K562 (cell line): ENCODE data around the gene MAN2B1. TPM values are rescaled to one million over a fixed set of nuclear protein-coding genes. Genes with fewer than 3 reads are reported as not detected.

Experiments
- HNRNPUL1 ChIP-seq: fragments of 200-400 bp; formaldehyde crosslinking; IDR thresholded peaks from 2 replicates; pipeline ENCODE4 v1.6.1; 2017; ENCODE audit warnings: low read length
- KLF10 ChIP-seq: fragments of 250-450 bp; sonication (Bioruptor Pico); IDR thresholded peaks from 2 replicates; pipeline ENCODE4 v1.6.1; 2021; ENCODE audit warnings: matching md5 sums
- NFXL1 ChIP-seq: fragments of 450-650 bp; formaldehyde crosslinking; IDR thresholded peaks from 2 replicates; pipeline ENCODE4 v1.4.0; 2021; ENCODE audit warnings: mild to moderate bottlenecking
- PHF21A ChIP-seq: fragments of 450-650 bp; IDR thresholded peaks from 2 replicates; pipeline ENCODE4 v1.6.1; 2017; ENCODE audit warnings: low read depth, borderline replicate concordance
- RCOR1 ChIP-seq, 2 experiments: IDR thresholded peaks; 2 replicates each; pipeline ENCODE4 v1.6.1; 2012; ENCODE audit warnings: low read depth in 2 of 2, low read length in 2 of 2, borderline replicate concordance in 1 of 2, improper control_type of control experiment in 1 of 2
- polyA plus RNA-seq, 8 experiments: library from polyadenylated mRNA; depleted of rRNA in 4 of 8; stranded (reverse) in 5 of 8; unstranded in 3 of 8; fragments of >200 nt; fragmentation: Nextera tagmentation in 2 of 8; fragmentation: Illumina TruSeq in 1 of 8; extraction: Ambion mirVana in 2 of 8; extraction: Trizol in 1 of 8; gene quantifications; 2 replicates each; pipeline versions ENCODE4 v1.2.1 to v1.2.3, GENCODE V29; 2011 to 2014; ENCODE audit warnings: inconsistent platforms in 1 of 8, missing spikeins in 1 of 8
- total RNA-seq, 7 experiments: library from RNA; depleted of rRNA in 6 of 7; stranded (reverse); fragments of >200 nt in 6 of 7; fragmentation: Illumina TruSeq in 2 of 7; extraction: Trizol in 2 of 7; gene quantifications; 2 replicates each; pipeline versions ENCODE4 v1.2.1 to v1.2.3, GENCODE V29; 2011 to 2021; ENCODE audit warnings: low replicate concordance in 1 of 7
- TF ChIP-seq, protein P1 (sequence below): fragments of 250-450 bp; sonication (Bioruptor Pico); IDR thresholded peaks from 2 replicates; pipeline ENCODE4 v1.4.0; 2020; ENCODE audit warnings: mild to moderate bottlenecking
- TF ChIP-seq, protein P2 (sequence below): fragments of 450-650 bp; formaldehyde crosslinking; IDR thresholded peaks from 2 replicates; pipeline ENCODE4 v1.4.0; 2020; ENCODE audit warnings: mild to moderate bottlenecking, moderate library complexity
- TF ChIP-seq, protein P3 (sequence below): fragments of 450-650 bp; IDR thresholded peaks from 2 replicates; pipeline ENCODE4 v1.6.1; 2017; ENCODE audit warnings: antibody characterized with exemption, mild to moderate bottlenecking

MAN2B1 gene
- total and polyA plus RNA-seq, 9 of the 15 experiments (the other 6 are each of a cell fraction or from before 2014, with no cell fraction given): 0.59 to 33.8 (median 11.4) TPM

DNA sequence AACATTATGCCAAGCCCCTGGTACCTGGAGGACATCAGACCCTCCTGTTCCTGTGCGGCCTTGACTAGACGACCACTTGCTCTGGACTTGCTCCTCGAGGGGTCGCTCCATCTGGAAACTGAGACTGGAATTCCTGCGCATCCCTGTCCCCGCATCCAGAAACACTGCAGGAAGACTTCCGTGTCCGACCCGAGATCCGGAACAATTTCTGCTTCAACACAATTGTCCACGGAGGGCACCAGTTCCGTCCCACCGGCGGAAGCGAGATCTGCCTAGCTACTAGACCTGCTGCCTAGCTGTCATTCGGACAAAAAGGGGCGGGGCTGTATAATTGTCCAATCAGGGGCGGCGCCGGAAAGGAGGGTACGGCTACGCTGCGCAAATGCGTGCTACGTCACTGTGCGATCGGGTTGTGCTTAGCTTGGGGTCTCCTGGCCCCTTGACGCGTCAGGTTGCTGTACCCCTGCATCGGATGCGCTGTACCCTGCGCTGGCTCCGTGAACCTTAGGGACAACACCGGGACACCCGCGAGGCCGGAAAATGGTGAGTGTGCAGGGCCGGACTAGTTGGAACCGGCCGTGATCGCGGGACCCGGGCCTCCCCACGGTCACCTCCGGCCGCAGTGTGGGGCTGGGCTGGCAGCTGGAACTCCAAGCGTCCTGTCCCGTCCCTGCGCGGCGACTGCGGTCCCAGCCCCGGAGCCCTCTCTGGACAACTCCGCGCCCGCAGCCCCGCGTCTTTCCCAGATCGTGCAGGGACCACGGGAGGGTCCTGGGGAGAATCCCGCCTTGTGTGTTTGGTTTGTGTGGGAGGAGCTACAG lies 55.8 kb downstream of the MAN2B1 start, which contains the start of the genes ZNF490 and ZNF791 (continued):
- TF ChIP-seq KLF10 (CRISPR knock-in tag) (no peak), HNRNPUL1 (no peak), PHF21A (no peak), NFXL1 (CRISPR knock-in tag) (no peak), RCOR1 (IDR thresholded peaks at IDR 0.05; ENCODE audit: borderline replicate concordance in 1 of 2, low read depth in 2 of 2, low read length in 2 of 2) (peak in 1 of 2 experiments; percentile 79; a peak in 2 of 4 replicates)
- TF ChIP-seq, protein P1, sequence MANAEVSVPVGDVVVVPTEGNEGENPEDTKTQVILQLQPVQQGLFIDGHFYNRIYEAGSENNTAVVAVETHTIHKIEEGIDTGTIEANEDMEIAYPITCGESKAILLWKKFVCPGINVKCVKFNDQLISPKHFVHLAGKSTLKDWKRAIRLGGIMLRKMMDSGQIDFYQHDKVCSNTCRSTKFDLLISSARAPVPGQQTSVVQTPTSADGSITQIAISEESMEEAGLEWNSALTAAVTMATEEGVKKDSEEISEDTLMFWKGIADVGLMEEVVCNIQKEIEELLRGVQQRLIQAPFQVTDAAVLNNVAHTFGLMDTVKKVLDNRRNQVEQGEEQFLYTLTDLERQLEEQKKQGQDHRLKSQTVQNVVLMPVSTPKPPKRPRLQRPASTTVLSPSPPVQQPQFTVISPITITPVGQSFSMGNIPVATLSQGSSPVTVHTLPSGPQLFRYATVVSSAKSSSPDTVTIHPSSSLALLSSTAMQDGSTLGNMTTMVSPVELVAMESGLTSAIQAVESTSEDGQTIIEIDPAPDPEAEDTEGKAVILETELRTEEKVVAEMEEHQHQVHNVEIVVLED (CRISPR knock-in tag): peak; percentile 97
- TF ChIP-seq, protein P2, sequence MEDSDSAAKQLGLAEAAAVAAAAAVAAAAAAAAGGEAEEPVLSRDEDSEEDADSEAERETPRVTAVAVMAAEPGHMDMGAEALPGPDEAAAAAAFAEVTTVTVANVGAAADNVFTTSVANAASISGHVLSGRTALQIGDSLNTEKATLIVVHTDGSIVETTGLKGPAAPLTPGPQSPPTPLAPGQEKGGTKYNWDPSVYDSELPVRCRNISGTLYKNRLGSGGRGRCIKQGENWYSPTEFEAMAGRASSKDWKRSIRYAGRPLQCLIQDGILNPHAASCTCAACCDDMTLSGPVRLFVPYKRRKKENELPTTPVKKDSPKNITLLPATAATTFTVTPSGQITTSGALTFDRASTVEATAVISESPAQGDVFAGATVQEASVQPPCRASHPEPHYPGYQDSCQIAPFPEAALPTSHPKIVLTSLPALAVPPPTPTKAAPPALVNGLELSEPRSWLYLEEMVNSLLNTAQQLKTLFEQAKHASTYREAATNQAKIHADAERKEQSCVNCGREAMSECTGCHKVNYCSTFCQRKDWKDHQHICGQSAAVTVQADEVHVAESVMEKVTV (CRISPR knock-in tag): no peak
- TF ChIP-seq, protein P3, sequence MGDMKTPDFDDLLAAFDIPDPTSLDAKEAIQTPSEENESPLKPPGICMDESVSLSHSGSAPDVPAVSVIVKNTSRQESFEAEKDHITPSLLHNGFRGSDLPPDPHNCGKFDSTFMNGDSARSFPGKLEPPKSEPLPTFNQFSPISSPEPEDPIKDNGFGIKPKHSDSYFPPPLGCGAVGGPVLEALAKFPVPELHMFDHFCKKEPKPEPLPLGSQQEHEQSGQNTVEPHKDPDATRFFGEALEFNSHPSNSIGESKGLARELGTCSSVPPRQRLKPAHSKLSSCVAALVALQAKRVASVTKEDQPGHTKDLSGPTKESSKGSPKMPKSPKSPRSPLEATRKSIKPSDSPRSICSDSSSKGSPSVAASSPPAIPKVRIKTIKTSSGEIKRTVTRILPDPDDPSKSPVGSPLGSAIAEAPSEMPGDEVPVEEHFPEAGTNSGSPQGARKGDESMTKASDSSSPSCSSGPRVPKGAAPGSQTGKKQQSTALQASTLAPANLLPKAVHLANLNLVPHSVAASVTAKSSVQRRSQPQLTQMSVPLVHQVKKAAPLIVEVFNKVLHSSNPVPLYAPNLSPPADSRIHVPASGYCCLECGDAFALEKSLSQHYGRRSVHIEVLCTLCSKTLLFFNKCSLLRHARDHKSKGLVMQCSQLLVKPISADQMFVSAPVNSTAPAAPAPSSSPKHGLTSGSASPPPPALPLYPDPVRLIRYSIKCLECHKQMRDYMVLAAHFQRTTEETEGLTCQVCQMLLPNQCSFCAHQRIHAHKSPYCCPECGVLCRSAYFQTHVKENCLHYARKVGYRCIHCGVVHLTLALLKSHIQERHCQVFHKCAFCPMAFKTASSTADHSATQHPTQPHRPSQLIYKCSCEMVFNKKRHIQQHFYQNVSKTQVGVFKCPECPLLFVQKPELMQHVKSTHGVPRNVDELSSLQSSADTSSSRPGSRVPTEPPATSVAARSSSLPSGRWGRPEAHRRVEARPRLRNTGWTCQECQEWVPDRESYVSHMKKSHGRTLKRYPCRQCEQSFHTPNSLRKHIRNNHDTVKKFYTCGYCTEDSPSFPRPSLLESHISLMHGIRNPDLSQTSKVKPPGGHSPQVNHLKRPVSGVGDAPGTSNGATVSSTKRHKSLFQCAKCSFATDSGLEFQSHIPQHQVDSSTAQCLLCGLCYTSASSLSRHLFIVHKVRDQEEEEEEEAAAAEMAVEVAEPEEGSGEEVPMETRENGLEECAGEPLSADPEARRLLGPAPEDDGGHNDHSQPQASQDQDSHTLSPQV: no peak
